Measurements from ENCODE around the gene TSGA10. TPM values are rescaled to one million over a fixed set of nuclear protein-coding genes. Genes with fewer than 3 reads are reported as not detected.
A peak's percentile ranks its signal among the peaks of the same experiment; 100 is the strongest.
"Not testable (repeated sequence)": the region's sequence is repeated elsewhere in the genome, so short reads cannot be mapped to it uniquely, and the experiment has no call there.

TSGA10 gene
- polyA plus RNA-seq, 1 donor = 24.8 TPM

GRCh38 chr2:99072551-99072950, 82.2 kb downstream of the TSGA10 start:
- no peak for DNase-seq

GRCh38 chr2:99067871-99068625, 86.7 kb downstream of the TSGA10 start:
- no peak for DNase-seq

GRCh38 chr2:99066075-99066958, 88.4 kb downstream of the TSGA10 start:
- peak; percentile 33 for DNase-seq

- not testable (repeated sequence) for DNase-seq
These were observed 105.6 kb downstream of the TSGA10 start for GRCh38 chr2:99049187-99049586.

GRCh38 chr2:99040736-99041300, 113.9 kb downstream of the TSGA10 start:
- DNase-seq = not testable (repeated sequence)

- DNase-seq = no peak
These were observed 118.8 kb downstream of the TSGA10 start for GRCh38 chr2:99035920-99036319.

- DNase-seq = no peak
These were observed 122.0 kb downstream of the TSGA10 start for GRCh38 chr2:99032786-99033185.

GRCh38 chr2:99032001-99032400, 122.7 kb downstream of the TSGA10 start:
- DNase-seq = no peak

- DNase-seq = no peak
These were observed 123.3 kb downstream of the TSGA10 start for GRCh38 chr2:99031481-99031880.

- DNase-seq = no peak
These were observed 126.2 kb downstream of the TSGA10 start for GRCh38 chr2:99028558-99028957.

- no peak for DNase-seq
These were observed 126.9 kb downstream of the TSGA10 start for GRCh38 chr2:99027856-99028255.

GRCh38 chr2:99000708-99001107, 154.0 kb downstream of the TSGA10 start:
- DNase-seq = no peak

GRCh38 chr2:98988695-98989094, 166.0 kb downstream of the TSGA10 start:
- DNase-seq = not testable (repeated sequence)

- DNase-seq = no peak
These were observed 168.7 kb downstream of the TSGA10 start for GRCh38 chr2:98985905-98986666.

GRCh38 chr2:98975611-98976010, 179.1 kb downstream of the TSGA10 start:
- DNase-seq = no peak

GRCh38 chr2:98972582-98973167, 182.1 kb downstream of the TSGA10 start:
- DNase-seq = no peak

GRCh38 chr2:98959810-98960507, 194.8 kb downstream of the TSGA10 start:
- DNase-seq = no peak

- no peak for DNase-seq
These were observed 201.8 kb downstream of the TSGA10 start for GRCh38 chr2:98952966-98953365.

GRCh38 chr2:98948956-98949739, 205.6 kb downstream of the TSGA10 start:
- no peak for DNase-seq

- no peak for DNase-seq
These were observed 207.2 kb downstream of the TSGA10 start for GRCh38 chr2:98947554-98947953.

Data from left kidney (tissue), 2 donors.